Pancreas (tissue), 10 donors: ENCODE data around the gene CCDC88B. TPM values are rescaled to one million over a fixed set of nuclear protein-coding genes. Genes with fewer than 3 reads are reported as not detected.

ENCODE experiments used
- ATAC-seq, 4 donors: fragments of 200-7000 bp; cut with Tn5 transposase; one replicate each; pipeline versions ENCODE4 v1.8.0 to v1.9.1; 2020; ENCODE audit warnings: mild to moderate bottlenecking in 4 of 4, moderate library complexity in 4 of 4
- DNase-seq, 6 donors: peaks; one replicate each; pipeline ENCODE4 v3.0.0-alpha.2; 2020
- FAIRE-seq: peaks from 2 replicates; lab custom pipeline; 2012; peaks lifted over from hg19 to GRCh38; lab: Jason Lieb, UNC
- H3K27ac ChIP-seq, 4 donors: fragments of 200-600 bp; sonication (generic); 1 replicate in 3 of 4; 2 replicates in 1 of 4; pipeline versions ENCODE4 v1.5.0 to v1.8.0; 2020
- H3K27me3 ChIP-seq, 4 donors: fragments of 200-600 bp; one replicate each; pipeline ENCODE4 v1.8.0; 2021
- H3K36me3 ChIP-seq, 3 donors: fragments of 200-600 bp; sonication (generic) in 1 of 3; one replicate each; pipeline versions ENCODE4 v1.5.0 to v1.8.0; 2020 to 2021
- H3K4me1 ChIP-seq, 3 donors: fragments of 200-600 bp; one replicate each; pipeline ENCODE4 v1.8.0; 2021
- H3K4me3 ChIP-seq, 4 donors: fragments of 200-600 bp; sonication (generic) in 2 of 4; one replicate each; pipeline versions ENCODE4 v1.5.0 to v1.8.0; 2020 to 2021
- H3K9me3 ChIP-seq, 4 donors: fragments of 200-600 bp; one replicate each; pipeline ENCODE4 v1.8.0; 2021
- CTCF ChIP-seq, 4 donors: fragments of 200-600 bp; sonication (generic) in 3 of 4; IDR thresholded peaks; one replicate each; pipeline versions ENCODE4 v1.5.0 to v1.8.0; 2021; ENCODE audit warnings: antibody characterized with exemption in 4 of 4
- WGBS, 2 donors: extraction: QIAGEN DNeasy Blood & Tissue Kit; methylation state at CpG; one replicate each; pipeline ENCODE4 v1.1.7; 2013; 5-methylcytosine and 5-hydroxymethylcytosine counted together
- intact Hi-C, 3 donors: fragments of 100-400 bp; cut with DNase I; formaldehyde crosslinking; loops; one replicate each; pipeline versions ENCODE4 v1.11.1 to v1.14.2; 2022
- polyA plus RNA-seq, 2 donors: library from polyadenylated mRNA; stranded (reverse); fragments of 200-250 nt; gene quantifications; one replicate each; pipeline ENCODE4 v1.2.3, GENCODE V29; 2013
- total RNA-seq, 6 donors: library from RNA; stranded (reverse); fragmentation: NEBNext Ultra II Directional in 4 of 6; extraction: Animal tissue kit (Norgen Biotek cat#: 25700) in 4 of 6; gene quantifications; one replicate each; pipeline versions ENCODE4 v1.2.1 to v1.2.4, GENCODE V29; 2021 to 2023
- donor health status: healthy with polysubstance abuse.
- donor health status: DM: no; HTN: no; CAD: no; lungs with moderate emphysema.
- donor health status: DM: no; HTN: no; CAD: no.
- donor health status: control.
- donor health status: control.
- donor health status: Bipolar disorder and iron deficiency.
- donor health status: DM: yes; HTN: yes; CAD: no.
- donor health status: DM: no; HTN: no; CAD: no.
- donor health status: DM: no; HTN: no; CAD: no.
- donor health status: DM: yes; HTN: yes; CAD: no.

CCDC88B gene
- total and polyA plus RNA-seq, 8 donors = 3.0 to 50.0 (median 6.4) TPM

- WGBS, 2 donors = 7 to 8% methylated on average over 52 to 54 of the region's 54 CpGs
- DNase-seq = peak in 2 of 6 donors; percentile 60 to 79
Observed at GRCh38 chr11:64299847-64300648, 40.0 kb upstream of the CCDC88B start, which contains the start of gene CATSPERZ. Gene CATSPERZ, plus strand, starts transcription at chr11:64300358. Its CDS starts 53 bp downstream, at chr11:64300411.

GRCh38 chr11:64303109-64304031, 36.6 kb upstream of the CCDC88B start:
- intact Hi-C loops = no loop called here
- peaks cover 0 to 8% (median 4%) of the 10 kb centered on the region in 4 donors for H3K27me3 ChIP-seq
- peak overlapping the region in 1 of 4 donors; percentile 82 for H3K27ac ChIP-seq
- H3K9me3 ChIP-seq = no peaks in the 10 kb centered on the region
- ATAC-seq (no peak), DNase-seq (peak in 2 of 6 donors; percentile 47 to 48), FAIRE-seq (no peak)
- WGBS, 2 donors = 73 to 82% methylated on average over 13 of the region's 13 CpGs
- peaks cover 16 to 31% (median 19%) of the 10 kb centered on the region in 3 donors for H3K4me1 ChIP-seq
- no peaks in the 10 kb centered on the region for H3K36me3 ChIP-seq
- no peak for TF ChIP-seq CTCF (IDR thresholded peaks at IDR 0.05)
- H3K4me3 ChIP-seq = no peak overlapping the region

More at GRCh38 chr11:64299847-64300648, 40.0 kb upstream of the CCDC88B start, which contains the start of gene CATSPERZ:
- Histone ChIP-seq H3K4me1 (peaks cover 10 to 24% (median 11%) of the 10 kb centered on the region in 3 donors), H3K4me3 (peak within 1 kb of the TSS; percentile 14 to 46 (median 30)), H3K27me3 (peaks cover 0 to 21% (median 9%) of the 10 kb centered on the region in 4 donors), H3K36me3 (no peaks in the 10 kb centered on the region), H3K27ac (no peak within 1 kb of the TSS), H3K9me3 (no peaks in the 10 kb centered on the region)
- TF ChIP-seq CTCF (IDR thresholded peaks at IDR 0.05) = no peak
- ATAC-seq = no peak
- intact Hi-C loops = loop anchor here in 2 of 3 donors (10.0 kb wide), 2 partner anchors 95 to 305 kb away; partner anchors contain the start of gene FERMT3 (in 1 of the 2)
- no peak for FAIRE-seq

GRCh38 chr11:64304032-64304315, 36.0 kb upstream of the CCDC88B start:
- H3K27me3 ChIP-seq = peaks cover 0 to 8% (median under 1%) of the 10 kb centered on the region in 4 donors
- WGBS, 2 donors = 49 to 53% methylated on average over 5 of the region's 5 CpGs
- intact Hi-C loops = no loop called here
- no peak for TF ChIP-seq CTCF (IDR thresholded peaks at IDR 0.05)
- ATAC-seq (no peak), DNase-seq (peak in 1 of 6 donors; percentile 34), FAIRE-seq (no peak)
- H3K4me3 ChIP-seq = peak overlapping the region in 1 of 4 donors; percentile 69
- no peaks in the 10 kb centered on the region for H3K9me3 ChIP-seq
- H3K36me3 ChIP-seq = no peaks in the 10 kb centered on the region
- peaks cover 16 to 30% (median 19%) of the 10 kb centered on the region in 3 donors for H3K4me1 ChIP-seq
- H3K27ac ChIP-seq = peak overlapping the region in 3 of 4 donors; percentile 82 to 95 (median 92)

GRCh38 chr11:64304316-64305072, 35.5 kb upstream of the CCDC88B start:
- Histone ChIP-seq H3K27ac (peak overlapping the region; percentile 82 to 95 (median 89)), H3K9me3 (no peaks in the 10 kb centered on the region), H3K36me3 (no peaks in the 10 kb centered on the region), H3K4me3 (peak overlapping the region; percentile 23 to 71 (median 46)), H3K4me1 (peaks cover 14 to 25% (median 19%) of the 10 kb centered on the region in 3 donors), H3K27me3 (peaks cover 0 to 8% (median 0%) of the 10 kb centered on the region in 4 donors)
- 1% methylated on average over 46 of the region's 46 CpGs for WGBS, 2 donors
- intact Hi-C loops = no loop called here
- peak; percentile 87 to 98 (median 94) for DNase-seq
- FAIRE-seq = no peak
- peak; percentile 72 to 85 (median 80) for TF ChIP-seq CTCF (IDR thresholded peaks at IDR 0.05)
- ATAC-seq = peak; percentile 47 to 65 (median 55)
